TTC549 (cell line): Measurements from ENCODE around the gene SNRPA.
A peak's percentile ranks its signal among the peaks of the same experiment; 100 is the strongest.

Experiments used
- FAIRE-seq: peaks from 2 replicates; lab custom pipeline; 2012; peaks lifted over from hg19 to GRCh38; lab: Jason Lieb, UNC

Gene SNRPA

DNA sequence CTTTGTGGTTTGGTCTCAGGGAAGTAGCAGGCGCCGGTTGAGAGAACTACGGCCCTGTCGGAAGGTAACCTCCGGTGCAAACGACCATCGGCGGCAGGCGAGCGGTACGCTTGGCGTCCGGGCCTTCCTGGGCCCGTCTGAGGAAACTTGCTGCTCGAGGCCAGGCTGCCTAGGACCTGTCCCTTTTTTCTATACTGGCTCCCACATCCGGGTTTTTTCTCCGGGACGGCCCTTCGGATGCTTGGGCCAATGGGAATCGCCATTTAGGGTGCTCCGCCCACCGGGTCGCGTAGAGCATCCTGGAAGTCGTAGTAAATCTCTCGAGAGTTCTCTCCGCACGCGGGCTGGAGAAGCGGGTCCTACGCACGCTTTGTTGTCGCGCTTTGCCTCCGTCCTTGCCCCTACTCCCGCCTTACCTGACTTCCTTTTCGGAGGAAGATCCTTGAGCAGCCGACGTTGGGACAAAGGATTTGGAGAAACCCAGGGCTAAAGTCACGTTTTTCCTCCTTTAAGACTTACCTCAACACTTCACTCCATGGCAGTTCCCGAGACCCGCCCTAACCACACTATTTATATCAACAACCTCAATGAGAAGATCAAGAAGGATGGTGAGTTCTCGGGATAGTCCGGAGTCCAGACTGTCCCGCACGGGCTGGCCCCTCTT lies at the start of gene SNRPA:
Gene SNRPA (plus strand): TSS at position 330 of the 664 bp plus-strand sequence. CDS start 206 bp downstream, at position 536.
- no peak for FAIRE-seq

- no peak for FAIRE-seq
These were observed 49.2 kb upstream of the SNRPA start for GRCh38 chr19:40701758-40702157.

GRCh38 chr19:40702337-40703012 lies 48.5 kb upstream of the SNRPA start:
- FAIRE-seq = no peak

DNA sequence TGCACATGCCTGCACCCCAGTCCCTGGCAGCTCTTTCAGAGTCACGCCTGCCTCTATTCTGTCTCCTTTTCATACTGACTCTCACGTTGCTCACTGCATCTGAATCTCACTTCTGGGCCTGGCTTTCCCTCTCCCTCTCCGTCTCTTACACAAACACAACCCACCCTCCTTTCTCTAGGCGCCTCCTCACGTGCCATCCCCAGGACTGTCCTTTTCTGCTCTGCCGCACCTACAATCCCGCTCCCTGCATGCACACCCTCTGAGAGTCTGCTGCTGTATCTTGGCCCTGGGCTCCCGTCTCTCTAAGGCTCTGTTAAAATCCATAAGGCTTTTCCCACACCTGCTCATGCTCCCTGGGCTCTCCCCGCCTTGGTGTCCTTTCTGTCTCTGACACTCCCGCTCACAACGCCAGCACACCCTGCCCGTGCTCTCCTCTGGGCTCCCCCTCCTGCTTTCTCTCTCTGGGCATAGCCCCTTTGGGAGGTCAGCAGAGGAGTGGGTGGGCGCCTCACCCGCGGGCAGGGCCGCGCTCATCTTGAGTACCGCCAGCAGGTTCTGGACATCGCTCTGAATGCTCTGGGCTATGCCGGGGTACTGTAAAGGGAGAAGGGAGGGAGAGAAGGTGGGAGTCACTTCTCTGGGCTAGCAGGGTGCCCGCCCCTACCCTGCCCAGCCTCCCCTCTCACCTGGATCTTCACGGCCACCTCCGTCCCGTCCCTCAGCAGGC lies 47.8 kb upstream of the SNRPA start:
- FAIRE-seq = no peak

DNA sequence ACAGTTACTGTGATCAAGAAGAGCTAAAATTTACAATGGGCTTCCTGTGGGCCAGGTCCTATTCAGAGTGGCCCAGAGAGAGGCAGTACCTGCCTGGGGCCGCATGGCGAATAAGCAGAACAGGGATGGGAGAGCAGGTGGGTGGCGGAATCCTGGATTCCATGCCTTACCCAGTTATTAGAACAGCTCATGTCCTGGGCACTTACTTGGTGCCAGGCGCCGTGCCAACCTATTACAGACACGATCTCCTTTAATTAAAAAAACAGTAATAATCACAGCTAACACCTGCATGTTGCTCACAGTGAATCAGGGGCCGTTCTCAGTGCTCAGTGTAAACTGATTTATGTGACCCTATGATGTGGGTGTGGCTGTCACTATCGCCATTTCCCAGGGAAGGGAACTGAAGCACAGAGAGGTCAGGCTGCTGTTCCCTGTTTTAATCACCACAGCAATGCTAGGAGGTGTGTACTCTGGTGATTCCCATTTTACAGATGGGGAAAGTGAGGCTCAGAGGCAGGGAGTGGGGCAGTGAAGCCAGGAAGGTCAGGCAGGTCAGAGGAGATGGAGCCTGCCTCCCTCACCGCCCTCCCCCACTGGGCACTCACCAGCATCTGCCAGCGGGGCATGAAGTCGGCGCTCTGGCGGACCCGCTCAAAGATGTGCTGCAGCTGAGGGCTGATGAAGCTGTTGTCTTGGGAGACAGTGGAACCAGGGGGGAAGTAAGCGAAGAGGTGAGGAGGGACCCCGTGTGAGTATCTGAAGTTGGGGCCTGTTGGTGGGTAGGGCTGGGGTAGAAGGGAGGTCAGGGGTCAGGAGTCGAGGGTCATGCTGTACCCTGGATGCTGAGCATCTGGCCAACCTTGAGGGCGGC lies 46.3 kb upstream of the SNRPA start:
- no peak for FAIRE-seq

- FAIRE-seq = no peak
These were observed 45.7 kb upstream of the SNRPA start for GRCh38 chr19:40705362-40705651.

GRCh38 chr19:40705950-40706619 lies 44.9 kb upstream of the SNRPA start:
- FAIRE-seq = no peak

DNA sequence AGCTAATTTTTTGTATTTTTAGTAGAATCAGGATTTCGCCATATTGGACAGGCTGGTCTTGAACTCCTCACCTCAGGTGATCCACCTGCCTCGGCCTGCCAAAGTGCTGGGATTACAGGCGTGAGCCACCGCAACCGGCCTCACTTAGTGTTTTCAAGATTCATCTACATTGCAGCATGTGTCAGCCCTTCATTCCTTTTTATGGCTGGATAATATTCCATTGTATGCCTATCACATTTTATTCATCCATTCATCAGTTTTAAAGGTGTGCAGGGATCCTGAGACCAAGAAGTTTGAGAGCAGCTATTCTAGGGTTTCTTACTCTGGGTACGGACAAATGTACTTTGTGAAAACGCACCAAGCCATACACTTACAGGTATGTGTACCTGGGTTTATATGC lies 43.4 kb upstream of the SNRPA start:
- no peak for FAIRE-seq

DNA sequence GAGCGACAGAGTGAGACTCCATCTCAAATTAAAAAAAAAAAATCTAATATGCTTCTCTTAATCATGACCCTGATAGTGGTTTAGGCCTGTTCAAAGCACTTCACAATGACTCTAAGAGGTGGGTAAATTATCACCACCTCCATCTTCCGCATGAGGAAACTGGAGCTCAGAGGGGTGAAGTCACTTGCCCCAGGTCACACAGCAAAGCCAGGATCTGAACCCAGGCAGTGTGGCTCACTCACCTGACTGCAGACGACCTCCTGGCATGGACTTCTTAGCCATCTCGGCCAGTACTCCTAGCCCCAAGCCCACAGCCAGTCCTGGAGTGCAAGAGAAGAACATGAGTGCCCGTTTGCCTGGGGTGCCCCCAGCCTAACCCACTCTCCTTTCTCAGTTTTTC lies 41.2 kb upstream of the SNRPA start:
- FAIRE-seq = no peak

GRCh38 chr19:40713939-40714338 lies 37.1 kb upstream of the SNRPA start:
- no peak for FAIRE-seq

DNA sequence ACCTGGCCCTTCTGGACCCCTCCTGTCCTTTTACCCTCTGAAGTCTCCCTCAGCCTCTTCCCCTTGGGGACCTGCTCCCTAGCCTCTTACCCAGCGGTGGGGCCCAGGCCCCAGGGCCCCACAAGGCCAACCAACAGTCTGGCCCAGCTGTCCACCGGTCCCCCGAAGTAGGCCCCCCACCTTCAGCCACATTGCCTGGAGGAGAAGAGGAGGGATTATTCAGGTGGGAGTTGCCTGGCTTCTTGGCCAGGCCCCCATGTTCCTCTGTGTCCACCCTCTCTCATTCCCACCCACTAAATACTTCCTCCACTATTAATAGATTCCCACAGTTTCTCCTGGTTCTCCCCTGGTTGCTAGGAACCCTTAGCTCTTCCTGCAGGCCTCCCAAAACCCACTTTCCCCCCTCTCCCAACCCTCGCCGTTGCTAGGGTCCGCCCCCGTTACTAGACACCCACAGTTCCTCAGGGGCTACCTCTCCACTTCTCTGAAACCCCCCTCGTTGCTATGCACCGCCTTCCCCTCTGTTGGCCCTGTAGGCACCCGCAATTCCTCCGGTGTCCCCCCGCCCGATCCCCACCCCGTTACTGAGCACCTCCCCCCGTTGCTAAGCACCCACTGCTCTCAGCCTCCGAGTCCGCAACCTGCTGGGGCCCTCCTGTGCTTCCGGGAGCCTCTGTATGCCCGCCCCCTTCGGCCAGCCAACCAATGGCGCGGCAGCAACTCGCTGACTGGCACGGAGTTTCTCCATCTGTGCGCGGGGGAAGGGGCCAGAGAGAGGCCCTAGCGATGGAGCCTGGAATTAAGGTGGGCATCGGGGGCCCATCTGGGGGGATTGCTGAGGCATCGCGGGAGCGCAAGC lies 36.3 kb upstream of the SNRPA start:
- FAIRE-seq = no peak

GRCh38 chr19:40716031-40716481 lies 34.9 kb upstream of the SNRPA start:
- FAIRE-seq = no peak

GRCh38 chr19:40716482-40717324 lies 34.3 kb upstream of the SNRPA start, which contains the start of the genes COQ8B and ITPKC:
Gene COQ8B (minus strand): TSS chr19:40716886. CDS start chr19:40714632, 2,254 bp downstream.
Gene ITPKC (plus strand): TSS chr19:40717112. CDS start chr19:40717136, 24 bp downstream.
- FAIRE-seq = peak; percentile 49

- FAIRE-seq = no peak
These were observed 33.6 kb upstream of the SNRPA start for GRCh38 chr19:40717325-40717879.

DNA sequence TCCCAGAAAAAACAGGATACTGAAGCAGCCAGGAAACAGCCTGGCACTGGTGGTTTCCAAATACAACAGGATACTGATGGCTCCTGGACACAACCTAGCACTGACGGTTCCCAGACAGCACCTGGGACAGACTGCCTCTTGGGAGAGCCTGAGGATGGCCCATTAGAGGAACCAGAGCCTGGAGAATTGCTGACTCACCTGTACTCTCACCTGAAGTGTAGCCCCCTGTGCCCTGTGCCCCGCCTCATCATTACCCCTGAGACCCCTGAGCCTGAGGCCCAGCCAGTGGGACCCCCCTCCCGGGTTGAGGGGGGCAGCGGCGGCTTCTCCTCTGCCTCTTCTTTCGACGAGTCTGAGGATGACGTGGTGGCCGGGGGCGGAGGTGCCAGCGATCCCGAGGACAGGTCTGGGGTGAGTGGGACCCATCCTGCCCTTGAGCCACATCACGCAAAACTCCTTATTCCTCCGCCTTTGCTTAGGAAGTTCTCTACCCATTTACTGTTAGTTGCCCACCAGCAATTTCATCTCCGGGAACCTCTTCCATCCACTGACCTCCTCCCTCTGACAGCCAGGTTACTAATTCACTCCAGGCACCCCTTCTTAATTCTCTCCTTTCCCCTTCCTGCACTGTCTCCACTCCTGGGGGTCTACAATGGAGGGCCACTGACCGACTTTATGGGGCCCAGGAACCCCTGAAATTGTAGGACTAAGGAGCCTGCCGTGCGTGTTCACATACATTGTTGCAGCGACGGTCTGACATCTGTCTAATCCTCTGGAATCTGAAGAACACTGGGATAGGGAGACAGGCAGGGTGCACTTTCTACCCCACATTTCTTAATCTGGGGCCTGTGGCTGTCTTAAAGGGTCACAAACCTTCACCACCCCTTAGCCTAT lies 32.9 kb upstream of the SNRPA start:
- FAIRE-seq = no peak

DNA sequence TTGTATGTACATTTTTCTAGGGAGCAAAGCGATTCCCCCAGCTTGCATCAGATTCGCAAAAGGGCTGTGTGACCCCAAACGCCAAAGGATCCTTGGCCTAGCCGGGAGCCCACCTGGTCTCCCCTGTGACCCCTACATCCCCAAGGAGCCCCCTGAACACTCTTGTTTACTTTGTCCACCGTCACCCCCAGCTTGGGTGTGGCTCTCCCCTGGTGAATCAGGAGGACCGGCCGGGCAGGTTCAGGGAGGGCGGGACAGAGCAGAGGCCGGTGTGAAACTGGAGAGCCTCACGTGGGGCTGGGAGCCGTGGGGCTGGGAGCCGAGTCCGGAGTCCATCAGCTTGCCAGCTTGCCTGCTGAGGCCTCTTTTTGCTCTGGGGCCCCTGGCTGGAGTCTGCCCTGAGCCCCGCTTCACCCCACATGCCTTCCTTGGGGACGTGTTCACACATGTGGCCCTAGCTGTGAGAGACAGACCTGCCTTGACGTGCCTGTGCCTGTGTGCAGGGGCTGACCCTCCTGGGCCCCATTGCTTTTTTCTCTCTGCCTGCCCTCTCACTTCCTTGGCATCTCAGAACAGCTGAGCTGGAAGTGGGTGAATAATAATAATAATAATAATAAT lies 32.1 kb upstream of the SNRPA start:
- FAIRE-seq = no peak

DNA sequence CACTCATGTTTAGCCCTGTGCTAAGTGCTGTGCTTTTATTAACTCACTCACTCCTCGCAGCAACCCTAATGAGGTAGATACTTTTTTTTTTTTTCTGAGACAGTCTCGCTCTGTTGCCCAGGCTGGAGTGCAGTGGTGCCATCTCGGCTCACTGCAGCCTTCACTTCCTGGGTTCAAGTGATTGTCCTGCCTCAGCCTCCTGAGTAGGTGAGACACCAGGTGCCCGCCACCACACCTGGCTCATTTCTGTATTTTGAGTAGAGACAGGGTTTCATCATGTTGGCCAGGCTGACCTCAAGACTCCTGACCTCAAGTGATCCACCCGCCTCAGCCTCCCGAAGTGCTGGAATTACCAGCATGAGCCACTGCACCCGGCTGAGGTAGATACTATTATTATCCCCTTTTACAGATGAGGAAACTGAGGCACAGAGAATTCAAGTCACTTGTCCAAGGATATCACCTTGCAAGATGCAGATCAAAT lies 31.5 kb upstream of the SNRPA start:
- FAIRE-seq = no peak

DNA sequence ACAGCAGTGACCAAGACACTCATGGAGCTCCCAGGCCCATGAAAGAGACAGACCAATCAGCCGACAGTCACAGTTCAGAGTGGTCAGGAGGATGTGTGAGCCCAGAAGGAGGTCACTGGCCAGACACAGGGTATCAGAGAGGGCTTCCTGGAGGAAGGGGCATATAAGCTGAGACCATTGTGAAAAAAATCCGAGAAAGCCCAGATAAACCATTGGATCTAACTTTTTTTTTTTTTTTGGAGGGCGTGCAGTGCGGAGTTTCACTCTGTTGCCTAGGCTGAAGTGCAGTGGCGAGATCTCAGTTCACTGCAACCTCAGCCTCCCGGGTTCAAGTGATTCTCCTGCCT lies 29.9 kb upstream of the SNRPA start:
- no peak for FAIRE-seq
